ENCODE measurements around the gene FAM98C. TPM values are rescaled to one million over a fixed set of nuclear protein-coding genes. Genes with fewer than 3 reads are reported as not detected.

FAM98C gene
- total and polyA plus RNA-seq, 2 of the 13 experiments (the other 11 are each of a cell fraction or from before 2014, with no cell fraction given), result 10.0 to 11.5 TPM

- TF ChIP-seq SNAPC2 (CRISPR knock-in tag; IDR thresholded peaks at IDR 0.05) (no peak), ZNF496 (CRISPR knock-in tag; IDR thresholded peaks at IDR 0.05; ENCODE audit: insufficient replicate concordance) (no peak), ARID5B (CRISPR knock-in tag; IDR thresholded peaks at IDR 0.05) (peak; percentile 32), THYN1 (CRISPR knock-in tag; IDR thresholded peaks at IDR 0.05; ENCODE audit: borderline replicate concordance, low read depth) (no peak), ZBTB43 (CRISPR knock-in tag; conservative IDR thresholded peaks at IDR 0.05) (peak; percentile 72), ZNF281 (CRISPR knock-in tag; IDR thresholded peaks at IDR 0.05; ENCODE audit: borderline replicate concordance) (0 out of 2 replicates have a peak, but pooled peaks have one; percentile 37), SNAPC5 (CRISPR knock-in tag; IDR thresholded peaks at IDR 0.05; ENCODE audit: borderline replicate concordance) (no peak), REL (CRISPR knock-in tag; conservative IDR thresholded peaks at IDR 0.05) (no peak), RFX3 (CRISPR knock-in tag; IDR thresholded peaks at IDR 0.05) (no peak), DZIP1 (CRISPR knock-in tag; IDR thresholded peaks at IDR 0.05) (peak; percentile 95; the same call in 1 of the 2 replicates), ZNF280D (CRISPR knock-in tag; IDR thresholded peaks at IDR 0.05) (peak; percentile 95), POLR2A (IDR thresholded peaks at IDR 0.05; ENCODE audit: insufficient read depth in 1 of 2, low read depth in 2 of 2, low read length in 2 of 2) (peak; percentile 91 to 94)
Measured at GRCh38 chr19:38374332-38375097, 28.4 kb upstream of the FAM98C start, which contains the start of gene PSMD8 (continued).
